KMS-11 (cell line): ENCODE results near the gene HNRNPAB.

Experiments used
- H2AFZ ChIP-seq: fragments of 200-600 bp; sonication (generic); 2 replicates; pipeline ENCODE4 v1.6.1; 2016; ENCODE audit warnings: antibody characterized with exemption, mixed run types, low read depth
- H3K27ac ChIP-seq: fragments of 200-600 bp; sonication (generic); 2 replicates; pipeline ENCODE4 v1.6.1; 2016; ENCODE audit warnings: mild to moderate bottlenecking, mixed run types
- H3K27me3 ChIP-seq: fragments of 200-600 bp; sonication (generic); 2 replicates; pipeline ENCODE4 v1.6.1; 2017; ENCODE audit warnings: mild to moderate bottlenecking, low read depth, mixed run types, moderate library complexity; ENCODE audit not compliant: insufficient read depth
- H3K36me3 ChIP-seq: fragments of 200-600 bp; sonication (generic); 2 replicates; pipeline ENCODE4 v1.6.1; 2017; ENCODE audit warnings: mild to moderate bottlenecking, mixed run types; ENCODE audit not compliant: insufficient read depth
- H3K4me1 ChIP-seq: fragments of 200-600 bp; sonication (generic); 2 replicates; pipeline ENCODE4 v1.6.1; 2016; ENCODE audit warnings: mild to moderate bottlenecking, low read depth, mixed run types; ENCODE audit not compliant: poor library complexity, severe bottlenecking
- H3K4me2 ChIP-seq: fragments of 200-600 bp; sonication (generic); 2 replicates; pipeline ENCODE4 v1.7.0; 2016; ENCODE audit warnings: mild to moderate bottlenecking, mixed run types
- H3K4me3 ChIP-seq: fragments of 200-600 bp; sonication (generic); IDR thresholded peaks from 2 replicates; pipeline ENCODE4 v1.6.1; 2017; ENCODE audit warnings: low read depth, low read length, mixed read lengths; ENCODE audit not compliant: insufficient read depth
- H3K79me2 ChIP-seq: fragments of 200-600 bp; sonication (generic); 2 replicates; pipeline ENCODE4 v1.6.1; 2016; ENCODE audit warnings: low read depth, mixed run types; ENCODE audit not compliant: insufficient read depth
- H3K9ac ChIP-seq: fragments of 200-600 bp; sonication (generic); 2 replicates; pipeline ENCODE4 v1.6.1; 2016; ENCODE audit warnings: mild to moderate bottlenecking, mixed run types
- H4K20me1 ChIP-seq: fragments of 200-600 bp; sonication (generic); 2 replicates; pipeline ENCODE4 v1.6.1; 2016; ENCODE audit warnings: mild to moderate bottlenecking, mixed run types; ENCODE audit not compliant: insufficient read depth
- TF ChIP-seq, protein P1 (sequence below): fragments of 200-600 bp; sonication (generic); conservative IDR thresholded peaks from 2 replicates; pipeline ENCODE4 v1.6.1; 2017; ENCODE audit warnings: low read depth, mild to moderate bottlenecking, antibody characterized with exemption, low read length, moderate library complexity, mixed read lengths

Gene HNRNPAB

DNA sequence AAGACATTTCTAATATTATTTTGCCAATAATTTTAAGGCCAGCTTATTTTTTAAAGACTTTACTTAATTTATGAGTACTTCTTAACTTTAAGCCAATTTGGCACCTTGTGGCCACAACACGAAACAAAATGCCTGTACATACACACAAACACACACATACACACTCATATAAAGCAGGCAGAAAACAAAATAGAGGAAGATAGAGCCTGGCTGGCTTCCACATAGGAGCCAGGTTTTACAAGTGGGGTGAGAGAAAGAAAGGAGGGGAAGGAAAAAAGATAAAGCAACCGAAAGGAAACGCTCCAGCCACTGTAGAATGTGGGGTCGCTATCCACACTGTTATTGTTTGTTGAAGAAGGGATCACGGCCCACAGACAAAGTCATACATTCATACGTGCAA, 27.5 kb upstream of the HNRNPAB start:
- Histone ChIP-seq H3K4me3 (no peak overlapping the region), H3K27ac (no peak overlapping the region), H3K79me2 (no peaks in the 10 kb centered on the region), H3K36me3 (no peaks in the 10 kb centered on the region), H3K27me3 (no peaks in the 10 kb centered on the region), H2AFZ (no peak overlapping the region), H3K4me1 (no peaks in the 10 kb centered on the region), H4K20me1 (no peaks in the 10 kb centered on the region), H3K9ac (no peak overlapping the region), H3K4me2 (no peak overlapping the region)
- TF ChIP-seq, protein P1, sequence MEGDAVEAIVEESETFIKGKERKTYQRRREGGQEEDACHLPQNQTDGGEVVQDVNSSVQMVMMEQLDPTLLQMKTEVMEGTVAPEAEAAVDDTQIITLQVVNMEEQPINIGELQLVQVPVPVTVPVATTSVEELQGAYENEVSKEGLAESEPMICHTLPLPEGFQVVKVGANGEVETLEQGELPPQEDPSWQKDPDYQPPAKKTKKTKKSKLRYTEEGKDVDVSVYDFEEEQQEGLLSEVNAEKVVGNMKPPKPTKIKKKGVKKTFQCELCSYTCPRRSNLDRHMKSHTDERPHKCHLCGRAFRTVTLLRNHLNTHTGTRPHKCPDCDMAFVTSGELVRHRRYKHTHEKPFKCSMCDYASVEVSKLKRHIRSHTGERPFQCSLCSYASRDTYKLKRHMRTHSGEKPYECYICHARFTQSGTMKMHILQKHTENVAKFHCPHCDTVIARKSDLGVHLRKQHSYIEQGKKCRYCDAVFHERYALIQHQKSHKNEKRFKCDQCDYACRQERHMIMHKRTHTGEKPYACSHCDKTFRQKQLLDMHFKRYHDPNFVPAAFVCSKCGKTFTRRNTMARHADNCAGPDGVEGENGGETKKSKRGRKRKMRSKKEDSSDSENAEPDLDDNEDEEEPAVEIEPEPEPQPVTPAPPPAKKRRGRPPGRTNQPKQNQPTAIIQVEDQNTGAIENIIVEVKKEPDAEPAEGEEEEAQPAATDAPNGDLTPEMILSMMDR, result no peak

DNA sequence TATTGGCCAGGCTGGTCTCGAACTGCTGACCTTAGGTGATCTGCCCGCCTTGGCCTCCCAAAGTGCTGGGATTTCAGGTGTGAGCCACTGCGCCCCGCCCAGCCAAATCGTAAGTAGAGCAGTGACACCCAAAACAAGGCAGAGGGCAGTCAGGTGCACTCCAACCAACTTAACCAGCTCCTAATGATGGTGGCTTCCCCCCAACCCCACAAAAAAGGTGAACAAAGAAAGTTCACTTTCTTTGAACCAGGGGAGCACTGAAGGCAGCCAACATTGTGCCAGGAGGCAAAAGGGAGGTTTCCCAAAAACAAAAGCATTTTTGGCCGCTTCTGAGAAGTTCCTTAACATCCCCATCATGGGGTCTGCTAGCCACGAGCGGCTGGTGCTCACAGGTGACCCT, 26.8 kb upstream of the HNRNPAB start:
- no peaks in the 10 kb centered on the region for H4K20me1 ChIP-seq
- no peaks in the 10 kb centered on the region for H3K79me2 ChIP-seq
- H2AFZ ChIP-seq, result no peak overlapping the region
- TF ChIP-seq, protein P1, result no peak
- H3K9ac ChIP-seq, result no peak overlapping the region
- no peaks in the 10 kb centered on the region for H3K27me3 ChIP-seq
- no peaks in the 10 kb centered on the region for H3K4me1 ChIP-seq
- no peak overlapping the region for H3K4me2 ChIP-seq
- H3K27ac ChIP-seq, result no peak overlapping the region
- H3K36me3 ChIP-seq, result no peaks in the 10 kb centered on the region
- H3K4me3 ChIP-seq, result no peak overlapping the region

DNA sequence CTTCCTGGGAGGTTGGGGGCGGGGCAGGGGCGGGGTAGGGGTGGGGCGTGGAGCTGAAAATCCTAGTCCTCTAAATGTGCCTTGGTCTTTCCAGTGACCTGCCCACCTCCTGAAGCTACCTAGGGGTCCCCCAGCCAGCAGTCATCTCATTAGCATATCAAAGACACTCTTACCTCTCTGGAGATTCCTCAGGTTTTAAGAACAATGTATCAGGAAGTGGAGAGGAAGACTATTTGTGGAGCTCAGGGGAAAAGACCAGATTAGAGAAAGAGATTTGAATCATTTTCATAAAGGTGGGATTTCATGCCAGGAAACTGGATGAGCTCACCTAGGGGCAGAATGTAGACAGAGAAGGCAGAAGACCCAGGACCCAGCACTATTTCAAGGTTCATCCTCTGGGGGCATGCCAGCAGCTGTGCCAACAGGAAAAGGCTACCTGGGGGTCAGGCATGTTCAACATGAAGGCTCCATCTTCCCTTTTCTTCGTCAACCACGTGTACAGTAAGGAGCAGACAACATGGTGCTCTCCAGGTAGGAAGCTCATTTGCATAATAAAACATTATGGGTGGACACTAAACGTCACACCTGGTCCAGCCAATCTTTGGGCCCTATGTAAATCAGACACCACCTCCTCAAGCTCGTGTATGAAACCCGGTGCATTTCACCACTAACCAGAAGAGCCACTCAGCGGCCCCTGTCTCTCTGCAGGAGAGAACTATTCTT, 24.0 kb upstream of the HNRNPAB start:
- H3K4me3 ChIP-seq, result no peak overlapping the region
- no peaks in the 10 kb centered on the region for H4K20me1 ChIP-seq
- no peaks in the 10 kb centered on the region for H3K36me3 ChIP-seq
- H3K4me1 ChIP-seq, result no peaks in the 10 kb centered on the region
- H3K27me3 ChIP-seq, result no peaks in the 10 kb centered on the region
- H3K79me2 ChIP-seq, result no peaks in the 10 kb centered on the region
- TF ChIP-seq, protein P1, result no peak
- no peak overlapping the region for H3K9ac ChIP-seq
- no peak overlapping the region for H3K27ac ChIP-seq
- no peak overlapping the region for H2AFZ ChIP-seq
- H3K4me2 ChIP-seq, result no peak overlapping the region

DNA sequence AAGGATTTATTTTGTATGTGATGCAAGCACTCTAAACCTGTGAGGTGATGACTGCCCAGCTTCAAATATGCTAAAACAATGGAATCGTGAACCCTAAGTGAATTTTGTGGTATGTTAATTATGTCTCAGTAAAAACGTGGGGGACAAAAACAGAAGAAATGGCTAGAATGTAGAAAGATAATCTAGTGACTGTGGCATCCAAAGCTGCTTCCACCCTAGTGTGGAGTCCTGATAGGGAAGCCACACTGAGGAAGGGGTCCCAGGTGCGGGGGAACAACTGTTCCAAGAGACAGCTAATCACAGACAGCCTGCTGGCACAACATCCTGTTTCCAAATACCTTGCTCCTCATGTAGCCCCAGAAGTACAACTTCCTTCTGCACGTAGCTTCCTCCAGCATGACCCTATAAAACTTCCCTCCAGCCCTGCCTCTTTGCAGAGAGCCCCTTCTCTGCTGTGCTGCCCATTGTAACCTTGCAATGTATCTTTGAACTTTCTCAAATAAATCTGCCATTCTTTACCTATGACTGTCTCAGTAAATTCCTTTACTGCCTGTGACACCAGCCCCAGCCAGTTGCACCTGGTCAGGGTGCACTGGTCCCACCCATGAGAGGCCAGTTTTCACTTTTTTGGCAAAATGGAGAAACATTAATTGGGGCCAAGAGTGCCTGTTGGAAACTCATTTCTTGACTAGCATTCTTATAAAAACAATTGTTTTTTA, 22.0 kb upstream of the HNRNPAB start:
- Histone ChIP-seq H2AFZ (no peak overlapping the region), H3K27ac (no peak overlapping the region), H4K20me1 (no peaks in the 10 kb centered on the region), H3K27me3 (no peaks in the 10 kb centered on the region), H3K4me3 (no peak overlapping the region), H3K9ac (no peak overlapping the region), H3K36me3 (no peaks in the 10 kb centered on the region), H3K4me1 (no peaks in the 10 kb centered on the region), H3K4me2 (no peak overlapping the region), H3K79me2 (no peaks in the 10 kb centered on the region)
- TF ChIP-seq, protein P1, result no peak
